Testis (tissue), 2 donors: ENCODE measurements around the gene PFKFB4.

ENCODE experiments used
- POLR2A ChIP-seq: fragments of 450-650 bp; IDR thresholded peaks from one replicate; pipeline ENCODE4 v1.6.1; 2017; ENCODE audit warnings: antibody characterized with exemption, mild to moderate bottlenecking, moderate library complexity
- TF ChIP-seq, protein P1 (sequence below), 3 experiments: fragments of 450-650 bp in 2 of 3; fragments of 200-600 bp in 1 of 3; sonication (generic) in 1 of 3; IDR thresholded peaks; one replicate each; pipeline ENCODE4 v1.5.1; 2016 to 2019; ENCODE audit warnings: antibody characterized with exemption in 3 of 3, mild to moderate bottlenecking in 2 of 3, moderate library complexity in 1 of 3

DNA sequence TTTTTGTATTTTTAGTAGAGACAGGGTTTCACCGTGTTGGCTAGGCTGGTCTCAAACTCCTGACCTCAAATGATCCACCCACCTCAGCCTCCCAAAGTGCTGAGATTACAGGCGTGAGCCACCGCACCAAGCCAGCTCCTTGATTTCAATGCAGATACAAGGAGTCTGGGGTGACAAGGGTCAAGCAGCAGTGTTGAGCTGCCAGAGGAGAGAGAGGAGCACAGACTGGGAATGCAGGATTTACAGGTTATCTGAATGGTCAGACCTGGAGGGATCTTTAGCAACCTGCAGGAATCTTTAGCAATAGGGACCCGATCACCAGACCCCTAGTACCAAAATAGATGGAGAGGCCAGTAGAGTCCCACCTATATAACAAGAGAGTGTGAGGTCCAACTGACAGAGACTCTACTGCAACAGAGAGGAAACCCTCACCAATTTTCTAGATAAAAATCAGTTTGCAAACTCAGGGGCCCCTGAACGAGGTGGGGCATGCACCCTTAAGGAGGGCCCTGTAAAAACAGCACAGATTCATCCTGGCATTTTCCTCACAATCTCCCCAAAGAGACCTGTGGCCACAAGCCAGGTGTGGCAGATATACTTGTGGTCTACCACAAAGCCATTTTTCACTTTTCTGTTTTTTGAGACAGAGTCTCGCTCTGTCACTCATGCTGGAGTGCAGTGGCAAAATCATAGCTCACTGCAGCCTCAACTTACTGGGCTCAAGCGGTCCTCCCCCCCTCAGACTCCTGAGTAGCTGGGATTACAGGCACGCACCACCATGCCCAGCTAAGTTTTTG, 42.0 kb downstream of the PFKFB4 start:
- no peak for TF ChIP-seq POLR2A
- TF ChIP-seq, protein P1, sequence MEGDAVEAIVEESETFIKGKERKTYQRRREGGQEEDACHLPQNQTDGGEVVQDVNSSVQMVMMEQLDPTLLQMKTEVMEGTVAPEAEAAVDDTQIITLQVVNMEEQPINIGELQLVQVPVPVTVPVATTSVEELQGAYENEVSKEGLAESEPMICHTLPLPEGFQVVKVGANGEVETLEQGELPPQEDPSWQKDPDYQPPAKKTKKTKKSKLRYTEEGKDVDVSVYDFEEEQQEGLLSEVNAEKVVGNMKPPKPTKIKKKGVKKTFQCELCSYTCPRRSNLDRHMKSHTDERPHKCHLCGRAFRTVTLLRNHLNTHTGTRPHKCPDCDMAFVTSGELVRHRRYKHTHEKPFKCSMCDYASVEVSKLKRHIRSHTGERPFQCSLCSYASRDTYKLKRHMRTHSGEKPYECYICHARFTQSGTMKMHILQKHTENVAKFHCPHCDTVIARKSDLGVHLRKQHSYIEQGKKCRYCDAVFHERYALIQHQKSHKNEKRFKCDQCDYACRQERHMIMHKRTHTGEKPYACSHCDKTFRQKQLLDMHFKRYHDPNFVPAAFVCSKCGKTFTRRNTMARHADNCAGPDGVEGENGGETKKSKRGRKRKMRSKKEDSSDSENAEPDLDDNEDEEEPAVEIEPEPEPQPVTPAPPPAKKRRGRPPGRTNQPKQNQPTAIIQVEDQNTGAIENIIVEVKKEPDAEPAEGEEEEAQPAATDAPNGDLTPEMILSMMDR (IDR thresholded peaks at IDR 0.05): no peak
